KOPT-K1 (cell line): Measurements from ENCODE around the gene PPIL1.

Source experiments
- H3K27ac ChIP-seq: fragments of 200-600 bp; sonication (generic); 2 replicates; pipeline ENCODE4 v1.5.1; 2016; ENCODE audit warnings: antibody characterized with exemption, mild to moderate bottlenecking, low read depth, low read length; ENCODE audit not compliant: poor library complexity, severe bottlenecking
- H3K36me3 ChIP-seq: fragments of 200-600 bp; sonication (generic); 2 replicates; pipeline ENCODE4 v1.5.1; 2017; ENCODE audit warnings: antibody characterized with exemption, mild to moderate bottlenecking, low read length, moderate library complexity; ENCODE audit not compliant: insufficient read depth
- H3K9me3 ChIP-seq: fragments of 200-600 bp; sonication (generic); 2 replicates; pipeline ENCODE4 v1.5.1; 2017; ENCODE audit warnings: antibody characterized with exemption, low read length, mild to moderate bottlenecking; ENCODE audit not compliant: insufficient read depth, poor library complexity, severe bottlenecking

PPIL1 gene

DNA sequence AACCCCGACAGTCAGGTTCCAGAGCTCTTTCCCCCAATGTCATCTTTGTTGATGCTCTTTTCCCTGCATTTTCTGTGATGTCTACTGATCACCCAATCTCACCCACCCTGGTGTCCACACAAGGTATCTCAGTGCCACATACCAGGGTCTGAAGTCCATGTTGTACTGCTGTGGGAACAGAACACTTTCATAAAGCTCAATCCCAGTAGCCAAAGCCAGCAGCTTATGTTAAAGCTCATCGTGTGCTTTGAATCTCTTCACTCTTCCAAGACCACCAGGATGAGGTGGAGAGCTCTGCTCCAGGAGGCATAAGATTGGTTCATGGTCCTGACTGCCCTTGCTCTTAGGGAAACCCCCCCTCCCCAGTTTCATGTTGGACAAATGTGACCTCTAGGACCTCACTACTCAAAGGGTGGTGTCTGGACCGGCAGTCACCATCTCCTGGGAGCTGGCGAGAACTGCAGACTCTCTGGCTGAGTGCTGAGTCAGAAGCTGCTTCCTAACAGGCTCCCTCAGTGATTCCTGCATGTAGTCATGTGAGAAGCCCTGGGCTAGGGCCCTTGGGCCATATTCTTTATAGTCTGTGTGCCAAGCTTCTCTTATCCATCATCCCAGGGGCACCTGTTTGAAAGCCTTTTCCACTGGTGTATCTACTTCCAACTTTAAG lies 22.0 kb downstream of the PPIL1 start:
- no peak overlapping the region for H3K27ac ChIP-seq
- no peaks in the 10 kb centered on the region for H3K9me3 ChIP-seq
- peaks cover 64% of the 10 kb centered on the region for H3K36me3 ChIP-seq

- H3K27ac ChIP-seq = no peak overlapping the region
- H3K36me3 ChIP-seq = peaks cover 54% of the 10 kb centered on the region
These were observed 23.0 kb downstream of the PPIL1 start for GRCh38 chr6:36851626-36852025.

DNA sequence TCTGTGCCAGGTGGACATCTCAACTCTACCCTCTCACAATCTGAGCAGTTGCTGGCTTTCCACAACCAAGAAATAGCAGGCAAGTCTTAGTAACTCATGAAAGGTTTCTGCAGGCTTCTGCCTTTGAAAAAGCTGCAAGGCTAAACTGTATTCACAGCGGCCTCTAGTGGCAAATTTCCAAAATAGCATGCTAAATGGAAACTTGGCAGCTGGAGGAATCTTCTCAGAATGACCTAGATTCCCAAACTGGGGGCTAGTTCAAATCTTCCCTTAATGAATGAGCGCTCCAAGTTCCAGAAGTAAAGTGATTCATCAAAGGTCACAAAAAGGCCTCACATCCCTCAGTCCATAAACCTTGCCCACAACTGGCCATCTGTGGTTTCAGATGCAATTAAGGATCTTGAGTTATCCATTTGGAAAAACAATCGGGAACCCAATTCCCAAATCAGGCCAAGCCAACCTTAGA lies 23.4 kb downstream of the PPIL1 start:
- H3K27ac ChIP-seq = no peak overlapping the region
- no peaks in the 10 kb centered on the region for H3K9me3 ChIP-seq
- peaks cover 50% of the 10 kb centered on the region for H3K36me3 ChIP-seq

More at GRCh38 chr6:36851626-36852025, 23.0 kb downstream of the PPIL1 start:
- H3K9me3 ChIP-seq = no peaks in the 10 kb centered on the region

DNA sequence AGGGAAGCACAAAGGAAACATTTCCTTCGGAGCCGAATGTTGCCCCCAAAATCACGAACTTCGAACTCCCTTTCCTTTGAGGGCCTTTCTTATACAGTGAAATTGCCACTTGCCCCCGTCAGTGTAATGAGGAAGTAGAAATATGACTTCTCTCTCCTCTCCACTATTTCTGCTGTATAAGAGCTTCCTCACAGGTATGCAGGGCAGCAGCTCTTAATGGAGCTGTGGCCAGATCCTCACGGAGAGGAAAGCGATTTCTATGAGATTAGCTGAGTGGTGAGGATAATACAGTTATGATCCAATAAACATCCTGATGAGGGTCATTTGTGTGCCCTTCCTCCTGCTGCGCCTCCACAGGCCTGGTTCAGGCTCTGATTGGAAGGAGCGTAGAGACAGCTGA lies 24.6 kb downstream of the PPIL1 start:
- no peak overlapping the region for H3K27ac ChIP-seq
- H3K36me3 ChIP-seq = peaks cover 38% of the 10 kb centered on the region
- no peaks in the 10 kb centered on the region for H3K9me3 ChIP-seq

DNA sequence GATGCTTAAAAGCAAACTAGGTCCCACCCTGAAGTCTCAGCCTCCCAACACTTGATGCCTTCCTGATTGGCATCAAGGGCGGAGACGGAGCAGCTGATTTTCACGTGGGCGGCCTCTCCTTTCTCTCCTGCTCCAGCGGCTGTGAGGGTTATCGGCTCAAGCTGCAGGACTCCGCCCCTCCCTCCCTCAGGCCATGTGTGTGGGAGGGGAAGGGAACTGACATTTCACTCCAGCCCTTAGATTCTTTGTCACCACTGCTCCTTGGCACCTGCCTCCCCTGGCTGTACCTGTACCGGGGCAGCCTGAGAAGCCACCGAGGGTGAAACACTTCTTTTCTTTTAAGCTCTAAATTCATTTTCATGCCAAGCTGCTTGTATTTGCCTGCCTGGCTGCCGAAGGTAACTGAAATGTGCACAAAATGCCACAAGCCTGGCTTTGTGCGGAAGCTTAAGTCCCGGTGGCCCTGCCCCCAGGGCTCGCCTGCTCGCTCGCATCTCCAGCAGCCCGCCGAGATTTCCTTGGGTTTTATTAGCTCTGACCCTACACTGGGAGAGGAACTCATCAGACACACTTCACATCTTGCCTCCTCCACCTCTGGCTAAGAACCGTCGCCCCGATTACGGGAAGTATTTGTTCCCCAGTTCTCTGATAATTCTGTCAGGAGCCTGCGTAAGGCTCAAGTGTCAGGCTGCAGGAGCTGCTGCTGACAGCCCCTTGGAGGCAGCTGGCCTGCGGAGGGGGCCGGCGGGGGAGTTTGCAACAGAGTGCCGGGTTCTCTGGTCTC lies 25.8 kb downstream of the PPIL1 start:
- Histone ChIP-seq H3K36me3 (peaks cover 26% of the 10 kb centered on the region), H3K9me3 (no peaks in the 10 kb centered on the region), H3K27ac (no peak overlapping the region)

- no peaks in the 10 kb centered on the region for H3K9me3 ChIP-seq
- peaks cover 18% of the 10 kb centered on the region for H3K36me3 ChIP-seq
- no peak overlapping the region for H3K27ac ChIP-seq
These were observed 26.6 kb downstream of the PPIL1 start for GRCh38 chr6:36847991-36848390.

DNA sequence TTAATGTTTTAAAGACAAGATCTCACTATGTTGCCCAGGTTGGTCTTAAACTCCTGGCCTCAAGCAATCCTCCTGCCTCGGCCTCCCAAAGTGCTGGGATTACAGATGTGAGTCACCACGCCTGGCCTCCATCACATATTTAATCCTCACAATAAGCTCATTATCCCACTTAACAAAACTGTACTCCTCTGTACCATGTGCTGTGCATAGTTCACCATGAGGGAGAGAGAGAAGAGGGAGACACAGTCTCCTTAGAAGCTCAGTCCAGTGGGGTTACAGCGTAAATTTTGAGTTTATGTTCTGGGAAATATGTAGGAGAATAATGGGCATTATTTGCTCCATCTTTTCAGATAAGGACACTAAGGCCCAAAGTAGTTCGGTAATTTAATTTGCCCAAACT lies 27.5 kb downstream of the PPIL1 start:
- peaks cover 9% of the 10 kb centered on the region; the same call in 1 of the 2 replicates for H3K36me3 ChIP-seq
- no peaks in the 10 kb centered on the region for H3K9me3 ChIP-seq
- H3K27ac ChIP-seq = no peak overlapping the region

DNA sequence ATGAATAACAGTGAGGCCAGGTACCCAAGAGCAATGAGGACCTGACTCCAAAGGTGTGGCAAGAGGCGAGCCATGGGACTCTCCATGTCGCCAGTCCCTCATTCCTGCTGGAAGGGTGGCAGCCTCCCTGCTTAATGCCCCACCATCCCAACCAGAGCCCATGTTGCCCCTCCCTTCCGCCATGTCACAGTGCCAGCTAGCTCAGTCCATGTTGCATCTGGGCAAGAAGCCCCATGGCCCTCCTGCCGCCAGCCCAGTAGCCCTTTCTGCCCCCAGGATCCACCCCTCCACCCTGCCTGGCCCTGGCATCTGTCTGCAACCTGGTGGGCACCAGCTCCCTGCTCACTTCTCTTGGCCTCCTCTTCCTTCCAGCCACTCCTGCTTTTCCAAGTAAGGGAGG lies 29.4 kb downstream of the PPIL1 start:
- Histone ChIP-seq H3K36me3 (no peaks in the 10 kb centered on the region), H3K27ac (no peak overlapping the region), H3K9me3 (no peaks in the 10 kb centered on the region)

DNA sequence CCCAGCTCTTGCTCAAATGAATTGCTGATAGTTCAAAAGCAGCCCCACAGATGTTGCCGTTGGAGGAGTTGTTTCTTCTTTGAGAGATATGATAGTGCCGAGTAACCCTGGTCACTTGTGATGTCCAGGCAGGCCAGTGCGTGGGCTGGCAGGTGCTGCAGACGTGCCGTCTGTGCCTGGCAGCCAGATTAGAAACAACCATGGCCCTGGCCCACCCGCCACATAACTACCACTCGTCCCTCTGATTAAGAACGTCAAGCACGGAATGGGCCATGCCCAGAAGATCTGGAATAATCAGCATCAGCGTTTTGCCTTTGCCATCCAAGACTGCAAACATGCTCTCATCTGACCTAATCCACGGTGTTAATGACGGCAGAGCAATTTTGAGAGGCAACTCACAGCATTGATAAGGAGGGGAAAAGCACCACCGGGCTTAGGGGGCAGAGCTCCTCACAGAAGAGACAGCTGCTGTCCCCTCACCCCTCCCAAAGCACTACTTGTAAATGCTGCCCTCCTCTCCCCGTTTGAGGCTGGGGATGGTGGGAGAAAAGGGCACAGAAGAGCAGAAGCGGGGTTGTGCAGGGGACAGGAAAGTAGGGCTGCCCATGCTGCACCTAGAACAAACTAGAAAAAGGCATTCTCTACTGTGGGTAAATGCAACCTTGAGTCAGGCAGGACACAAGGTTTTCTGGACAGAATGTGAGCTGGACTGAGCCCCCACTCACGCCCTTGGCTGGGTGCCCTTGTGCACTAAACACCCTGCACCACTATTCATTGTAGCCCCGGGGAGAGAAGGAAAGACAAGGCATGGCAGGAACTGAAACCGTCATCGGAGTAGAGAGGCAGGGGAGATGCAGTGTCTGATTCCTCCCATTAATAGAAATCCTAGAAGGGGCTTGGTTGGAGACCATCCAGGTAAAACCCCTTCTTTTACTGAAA lies 30.1 kb downstream of the PPIL1 start:
- no peaks in the 10 kb centered on the region for H3K36me3 ChIP-seq
- no peak overlapping the region for H3K27ac ChIP-seq

GRCh38 chr6:36843170-36843569 lies 31.4 kb downstream of the PPIL1 start:
- Histone ChIP-seq H3K36me3 (no peaks in the 10 kb centered on the region), H3K9me3 (no peaks in the 10 kb centered on the region), H3K27ac (no peak overlapping the region)

More for the DNA sequence above, 30.1 kb downstream of the PPIL1 start:
- H3K9me3 ChIP-seq = no peaks in the 10 kb centered on the region

DNA sequence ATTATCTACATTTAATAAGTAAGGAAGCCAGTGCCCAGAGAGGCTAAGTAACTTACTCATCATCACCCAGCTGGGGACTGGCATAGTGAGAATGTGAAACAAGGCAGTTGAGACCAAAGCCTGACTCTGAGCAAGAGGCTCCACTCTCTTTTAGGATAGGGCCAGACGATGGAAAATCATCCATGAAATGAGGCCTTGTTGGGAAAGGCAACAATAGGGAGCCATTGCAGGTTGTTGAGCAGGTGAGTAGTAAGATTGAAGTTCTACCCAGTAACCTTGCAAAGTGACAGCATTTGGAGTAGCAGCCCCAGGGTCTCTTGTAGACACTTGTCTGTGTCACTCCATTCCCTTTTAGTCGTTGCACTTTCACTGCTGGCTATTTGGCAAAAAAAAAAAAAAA lies 32.8 kb downstream of the PPIL1 start:
- H3K9me3 ChIP-seq = no peaks in the 10 kb centered on the region
- no peak overlapping the region for H3K27ac ChIP-seq
- no peaks in the 10 kb centered on the region for H3K36me3 ChIP-seq

DNA sequence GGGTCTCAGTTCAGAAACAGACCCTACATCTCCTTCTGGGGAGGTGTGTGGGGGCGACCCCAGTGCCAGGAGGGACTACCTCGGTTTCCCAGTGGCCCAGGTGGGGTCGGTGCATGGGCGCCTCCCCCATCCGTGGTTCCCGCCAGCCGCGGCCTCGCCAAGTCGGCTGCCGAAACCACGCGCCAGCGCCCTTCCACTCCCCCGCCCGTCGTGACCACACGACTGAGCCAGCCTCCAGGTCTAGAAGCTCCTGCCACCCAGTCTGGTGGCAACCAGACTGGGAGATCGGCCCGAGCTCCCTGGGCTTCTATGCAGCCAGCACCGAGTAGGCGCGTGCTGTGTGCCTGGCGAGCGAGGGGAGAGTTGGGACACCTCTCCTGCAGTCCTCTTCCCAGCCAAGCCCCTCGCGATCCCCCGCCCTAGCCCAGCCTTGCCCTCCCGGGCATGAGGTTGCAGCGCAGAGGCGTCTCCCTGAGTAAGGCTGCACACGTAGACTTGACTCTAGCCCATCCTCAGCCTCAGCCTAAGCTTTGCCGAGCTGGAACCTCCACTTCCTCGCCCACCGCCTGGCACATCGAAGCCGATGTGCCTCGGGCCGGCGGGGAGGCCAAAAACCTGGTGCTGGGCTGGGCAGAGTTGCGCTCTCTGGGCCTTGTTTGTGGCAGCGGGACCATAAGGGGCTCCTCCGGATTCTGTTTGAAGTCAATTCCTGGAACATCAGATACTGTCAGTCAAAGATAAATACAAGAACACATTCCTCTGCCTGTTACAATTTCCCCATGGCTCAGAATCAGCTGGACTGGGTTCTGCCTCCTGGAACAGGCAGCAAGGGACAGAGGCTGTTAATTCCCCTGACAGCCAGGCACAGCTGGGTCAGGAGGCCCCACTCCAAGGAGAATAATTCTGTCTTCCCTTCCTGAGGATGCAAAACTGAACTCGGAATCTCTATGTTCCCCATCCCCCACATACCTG lies 33.9 kb downstream of the PPIL1 start:
- Histone ChIP-seq H3K27ac (no peak overlapping the region), H3K9me3 (no peaks in the 10 kb centered on the region)

GRCh38 chr6:36839749-36840431 lies 34.7 kb downstream of the PPIL1 start:
- H3K36me3 ChIP-seq = no peaks in the 10 kb centered on the region
- H3K9me3 ChIP-seq = no peaks in the 10 kb centered on the region
- no peak overlapping the region for H3K27ac ChIP-seq

More for the DNA sequence above, 33.9 kb downstream of the PPIL1 start:
- no peaks in the 10 kb centered on the region for H3K36me3 ChIP-seq
